C4-2B (cell line): ENCODE data around the gene POLA2.

ENCODE experiments used
- CTCF ChIP-seq: fragments of 450-650 bp; conservative IDR thresholded peaks from 2 replicates; pipeline ENCODE4 v1.5.1; 2017; ENCODE audit warnings: mild to moderate bottlenecking
- ZFX ChIP-seq: fragments of 450-650 bp; IDR thresholded peaks from 2 replicates; pipeline ENCODE4 v1.6.1; 2017

GRCh38 chr11:65311170-65311678 lies 49.5 kb downstream of the POLA2 start:
- no peak for TF ChIP-seq CTCF
- TF ChIP-seq ZFX, result no peak
